Measurements from ENCODE around the gene CCDC63. TPM values are rescaled to one million over a fixed set of nuclear protein-coding genes. Genes with fewer than 3 reads are reported as not detected.

Gene CCDC63
- total RNA-seq, 1 experiment from 2014 or later = not detected

DNA sequence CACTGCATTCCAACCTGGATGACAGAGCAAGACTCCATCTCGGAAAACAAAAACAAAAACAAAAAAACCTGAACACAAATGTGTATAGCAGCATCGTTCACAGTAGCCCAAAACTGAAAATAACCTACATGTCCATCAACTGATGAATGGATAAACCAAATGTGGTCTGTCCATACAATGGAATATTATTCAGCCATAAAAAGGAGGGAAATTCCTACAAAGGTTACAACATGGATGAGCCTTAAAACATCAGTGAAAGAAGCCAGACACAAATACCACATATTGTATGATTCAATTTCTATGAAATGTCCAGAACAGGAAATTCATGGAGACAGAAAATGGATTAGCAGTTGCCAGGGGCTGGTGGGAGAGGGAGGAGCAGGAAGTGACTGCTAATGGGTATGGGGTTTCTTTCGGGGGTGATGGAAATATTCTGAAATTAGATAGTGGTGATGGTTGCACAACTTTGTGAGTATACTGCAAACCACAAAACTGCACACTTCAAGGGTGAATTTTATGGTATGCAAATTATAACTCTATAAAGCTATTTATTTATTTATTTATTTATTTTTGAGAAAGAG, 69.6 kb downstream of the CCDC63 start:
- DNase-seq (ENCODE audit: low read depth, low spot score) (no peak), ATAC-seq (no peak)
- Histone ChIP-seq H3K27me3 (ENCODE audit: control insufficient read depth, insufficient read depth, low read length) (no peaks in the 10 kb centered on the region), H3K4me1 (ENCODE audit: control insufficient read depth, insufficient read depth, low read length) (peaks cover 2% of the 10 kb centered on the region; the same call in 1 of the 2 replicates), H3K27ac (ENCODE audit: low read length) (no peak overlapping the region), H3K9me3 (ENCODE audit: control insufficient read depth, insufficient read depth, low read depth, low read length) (no peaks in the 10 kb centered on the region), H3K36me3 (ENCODE audit: control insufficient read depth, insufficient read depth, low read length) (no peaks in the 10 kb centered on the region), H3K4me3 (ENCODE audit: low read depth in 2 of 2, low read length in 2 of 2) (no peak overlapping the region)
- no peak for TF ChIP-seq POLR2AphosphoS5 (IDR thresholded peaks at IDR 0.05; ENCODE audit: low read depth, low read length)
- TF ChIP-seq, protein P1, sequence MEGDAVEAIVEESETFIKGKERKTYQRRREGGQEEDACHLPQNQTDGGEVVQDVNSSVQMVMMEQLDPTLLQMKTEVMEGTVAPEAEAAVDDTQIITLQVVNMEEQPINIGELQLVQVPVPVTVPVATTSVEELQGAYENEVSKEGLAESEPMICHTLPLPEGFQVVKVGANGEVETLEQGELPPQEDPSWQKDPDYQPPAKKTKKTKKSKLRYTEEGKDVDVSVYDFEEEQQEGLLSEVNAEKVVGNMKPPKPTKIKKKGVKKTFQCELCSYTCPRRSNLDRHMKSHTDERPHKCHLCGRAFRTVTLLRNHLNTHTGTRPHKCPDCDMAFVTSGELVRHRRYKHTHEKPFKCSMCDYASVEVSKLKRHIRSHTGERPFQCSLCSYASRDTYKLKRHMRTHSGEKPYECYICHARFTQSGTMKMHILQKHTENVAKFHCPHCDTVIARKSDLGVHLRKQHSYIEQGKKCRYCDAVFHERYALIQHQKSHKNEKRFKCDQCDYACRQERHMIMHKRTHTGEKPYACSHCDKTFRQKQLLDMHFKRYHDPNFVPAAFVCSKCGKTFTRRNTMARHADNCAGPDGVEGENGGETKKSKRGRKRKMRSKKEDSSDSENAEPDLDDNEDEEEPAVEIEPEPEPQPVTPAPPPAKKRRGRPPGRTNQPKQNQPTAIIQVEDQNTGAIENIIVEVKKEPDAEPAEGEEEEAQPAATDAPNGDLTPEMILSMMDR (IDR thresholded peaks at IDR 0.05) = no peak
- TF ChIP-seq, protein P2, sequence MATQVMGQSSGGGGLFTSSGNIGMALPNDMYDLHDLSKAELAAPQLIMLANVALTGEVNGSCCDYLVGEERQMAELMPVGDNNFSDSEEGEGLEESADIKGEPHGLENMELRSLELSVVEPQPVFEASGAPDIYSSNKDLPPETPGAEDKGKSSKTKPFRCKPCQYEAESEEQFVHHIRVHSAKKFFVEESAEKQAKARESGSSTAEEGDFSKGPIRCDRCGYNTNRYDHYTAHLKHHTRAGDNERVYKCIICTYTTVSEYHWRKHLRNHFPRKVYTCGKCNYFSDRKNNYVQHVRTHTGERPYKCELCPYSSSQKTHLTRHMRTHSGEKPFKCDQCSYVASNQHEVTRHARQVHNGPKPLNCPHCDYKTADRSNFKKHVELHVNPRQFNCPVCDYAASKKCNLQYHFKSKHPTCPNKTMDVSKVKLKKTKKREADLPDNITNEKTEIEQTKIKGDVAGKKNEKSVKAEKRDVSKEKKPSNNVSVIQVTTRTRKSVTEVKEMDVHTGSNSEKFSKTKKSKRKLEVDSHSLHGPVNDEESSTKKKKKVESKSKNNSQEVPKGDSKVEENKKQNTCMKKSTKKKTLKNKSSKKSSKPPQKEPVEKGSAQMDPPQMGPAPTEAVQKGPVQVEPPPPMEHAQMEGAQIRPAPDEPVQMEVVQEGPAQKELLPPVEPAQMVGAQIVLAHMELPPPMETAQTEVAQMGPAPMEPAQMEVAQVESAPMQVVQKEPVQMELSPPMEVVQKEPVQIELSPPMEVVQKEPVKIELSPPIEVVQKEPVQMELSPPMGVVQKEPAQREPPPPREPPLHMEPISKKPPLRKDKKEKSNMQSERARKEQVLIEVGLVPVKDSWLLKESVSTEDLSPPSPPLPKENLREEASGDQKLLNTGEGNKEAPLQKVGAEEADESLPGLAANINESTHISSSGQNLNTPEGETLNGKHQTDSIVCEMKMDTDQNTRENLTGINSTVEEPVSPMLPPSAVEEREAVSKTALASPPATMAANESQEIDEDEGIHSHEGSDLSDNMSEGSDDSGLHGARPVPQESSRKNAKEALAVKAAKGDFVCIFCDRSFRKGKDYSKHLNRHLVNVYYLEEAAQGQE (IDR thresholded peaks at IDR 0.05; ENCODE audit: insufficient read depth in 1 of 2, low read depth in 2 of 2, low read length in 1 of 2) = no peak
- no peak for TF ChIP-seq TCF7L2 (IDR thresholded peaks at IDR 0.05; ENCODE audit: low read depth, low read length)
- no peak for TF ChIP-seq SIN3A (IDR thresholded peaks at IDR 0.05; ENCODE audit: borderline replicate concordance, insufficient read depth, low read depth, low read length)
- ChIA-PET POLR2A (interaction anchor here (1.2 kb wide), 1 partner anchor 91 kb away, joined by 3 read pairs; no protein-coding TSS in a partner anchor), CTCF (no interaction called here)
- BruUV-seq (replicated peaks) = no TSS peak
- in situ Hi-C loops (cut with HindIII; ENCODE audit: low pct_unique_long_range_greater_than_20kb, low sequenced_read_pairs) (no loop called here), intact Hi-C loops (cut with micrococcal nuclease; ENCODE audit: unreplicated experiment) (no loop called here)

DNA sequence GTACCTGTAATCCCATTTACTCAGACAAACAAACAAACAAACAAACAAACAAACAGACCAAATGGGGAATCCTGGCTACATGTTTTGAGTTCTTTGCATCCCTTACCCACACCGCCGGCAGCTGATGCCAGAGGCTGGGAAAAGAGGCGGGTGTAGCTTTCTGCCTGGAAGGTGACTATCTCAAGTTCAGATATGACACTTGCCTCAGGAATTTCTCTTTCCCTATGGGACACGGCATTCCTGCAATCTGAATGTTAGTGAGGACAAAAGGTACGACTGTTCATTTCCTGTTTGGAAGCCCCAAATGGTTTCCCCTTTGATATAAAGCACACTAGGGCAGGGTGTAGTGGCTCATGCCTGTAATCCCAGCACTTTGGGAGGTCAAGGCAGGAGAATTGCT, 70.7 kb downstream of the CCDC63 start:
- Histone ChIP-seq H3K36me3 (ENCODE audit: control insufficient read depth, insufficient read depth, low read length) (no peaks in the 10 kb centered on the region), H3K27me3 (ENCODE audit: control insufficient read depth, insufficient read depth, low read length) (no peaks in the 10 kb centered on the region), H3K9me3 (ENCODE audit: control insufficient read depth, insufficient read depth, low read depth, low read length) (no peaks in the 10 kb centered on the region), H3K27ac (ENCODE audit: low read length) (no peak overlapping the region), H3K4me1 (ENCODE audit: control insufficient read depth, insufficient read depth, low read length) (peaks cover 2% of the 10 kb centered on the region; the same call in 1 of the 2 replicates), H3K4me3 (ENCODE audit: low read depth in 2 of 2, low read length in 2 of 2) (no peak overlapping the region)
- POLR2A ChIA-PET = interaction anchor here (1.2 kb wide), 1 partner anchor 90 kb away, joined by 3 read pairs; no protein-coding TSS in a partner anchor
- TF ChIP-seq SIN3A (IDR thresholded peaks at IDR 0.05; ENCODE audit: borderline replicate concordance, insufficient read depth, low read depth, low read length) = no peak
- no peak for TF ChIP-seq POLR2AphosphoS5 (IDR thresholded peaks at IDR 0.05; ENCODE audit: low read depth, low read length)
- TF ChIP-seq, protein P1 (IDR thresholded peaks at IDR 0.05) = no peak
- no peak for TF ChIP-seq TCF7L2 (IDR thresholded peaks at IDR 0.05; ENCODE audit: low read depth, low read length)
- TF ChIP-seq, protein P2 (IDR thresholded peaks at IDR 0.05; ENCODE audit: insufficient read depth in 1 of 2, low read depth in 2 of 2, low read length in 1 of 2) = no peak
- no peak for DNase-seq (ENCODE audit: low read depth, low spot score)
- intact Hi-C loops (cut with micrococcal nuclease; ENCODE audit: unreplicated experiment) (no loop called here), in situ Hi-C loops (cut with HindIII; ENCODE audit: low pct_unique_long_range_greater_than_20kb, low sequenced_read_pairs) (no loop called here)
- peak; percentile 87 for ATAC-seq
- CTCF ChIA-PET = no interaction called here
- BruUV-seq (replicated peaks) = no TSS peak

All from Panc1 (cell line).